H1 (cell line): ENCODE data around the gene IL18R1. TPM values are rescaled to one million over a fixed set of nuclear protein-coding genes. Genes with fewer than 3 reads are reported as not detected.

Experiments
- BACH1 ChIP-seq: IDR thresholded peaks from 2 replicates; pipeline ENCODE4 v1.6.1; 2012; ENCODE audit warnings: low read length, improper control_type of control experiment
- CREB1 ChIP-seq: IDR thresholded peaks from 2 replicates; pipeline ENCODE4 v1.6.1; 2012; ENCODE audit warnings: inconsistent platforms
- RFX5 ChIP-seq: IDR thresholded peaks from 2 replicates; pipeline ENCODE4 v1.6.1; 2011; ENCODE audit warnings: low read depth, low read length, improper control_type of control experiment, borderline replicate concordance
- RNF2 ChIP-seq: fragments of 200-900, 300-1000 bp; sonication (generic); IDR thresholded peaks from 2 replicates; pipeline ENCODE4 v1.7.1; 2016; ENCODE audit warnings: borderline replicate concordance, low read depth, mild to moderate bottlenecking, antibody characterized with exemption, low read length; ENCODE audit not compliant: poor library complexity, severe bottlenecking; ENCODE audit errors: missing control alignments
- polyA plus RNA-seq, 7 experiments: library from polyadenylated mRNA; depleted of rRNA in 3 of 7; stranded (reverse) in 5 of 7; unstranded in 2 of 7; fragments of >200 nt in 5 of 7; fragments of 200-250 nt in 2 of 7; gene quantifications; 1 replicate in 5 of 7; 2 replicates in 1 of 7; 4 replicates in 1 of 7; pipeline versions ENCODE4 v1.2.1 to v1.2.3, GENCODE V29; 2011 to 2013; ENCODE audit warnings: missing spikeins in 2 of 7, mixed read lengths in 2 of 7
- total RNA-seq: library from RNA; stranded (reverse); fragmentation: NEBNext Ultra II Directional; extraction: Animal tissue kit (Norgen Biotek cat#: 25700); gene quantifications from 2 replicates; pipeline ENCODE4 v1.2.1, GENCODE V29; 2021
- TF ChIP-seq, protein P1 (sequence below): IDR thresholded peaks from 2 replicates; pipeline ENCODE4 v1.6.1; 2012; ENCODE audit warnings: inconsistent platforms

Gene IL18R1
- total and polyA plus RNA-seq, 2 of the 8 experiments (the other 6 are each of a cell fraction or from before 2014, with no cell fraction given) = 0.54 TPM; not detected in 1

DNA sequence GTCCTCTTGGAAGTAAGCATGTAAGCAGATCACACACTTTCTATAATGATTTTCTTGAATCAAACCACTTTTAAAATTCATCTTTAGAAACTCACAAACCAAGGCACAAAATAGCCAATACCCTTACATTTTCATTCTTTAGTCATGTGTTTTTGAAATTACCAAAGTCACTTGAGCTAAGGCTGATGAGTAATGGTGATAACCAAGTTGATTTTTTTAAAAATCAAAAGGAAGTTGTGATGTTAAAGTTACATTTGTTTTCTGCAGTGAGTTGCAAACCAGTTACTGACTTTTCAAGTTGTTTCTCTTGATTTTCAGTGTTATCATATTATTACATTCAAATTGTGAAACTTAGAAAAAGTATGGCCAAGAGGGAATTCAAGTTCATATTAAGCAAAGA, 45.9 kb downstream of the IL18R1 start (continued):
- TF ChIP-seq BACH1 = no peak
- TF ChIP-seq RFX5 = no peak
- TF ChIP-seq, protein P1, sequence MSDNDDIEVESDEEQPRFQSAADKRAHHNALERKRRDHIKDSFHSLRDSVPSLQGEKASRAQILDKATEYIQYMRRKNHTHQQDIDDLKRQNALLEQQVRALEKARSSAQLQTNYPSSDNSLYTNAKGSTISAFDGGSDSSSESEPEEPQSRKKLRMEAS = no peak
- TF ChIP-seq RNF2 = no peak
- no peak for TF ChIP-seq CREB1
